HEK293 (cell line): ENCODE measurements around the gene TMEM14C.

Source experiments
- CTCF ChIA-PET: fragments of 350-600 bp; formaldehyde crosslinking; extraction: SDS; loops from one replicate; lab custom pipeline; 2021; ENCODE audit warnings: antibody characterized with exemption; lab: Yijun Ruan, JAX
- POLR2A ChIA-PET: fragments of 300-600 bp; formaldehyde crosslinking; extraction: SDS; loops from one replicate; lab custom pipeline; 2020; ENCODE audit warnings: antibody characterized with exemption, inconsistent platforms; lab: Yijun Ruan, JAX
- H3K27ac ChIP-seq: fragments of 200-500 bp; sonication (Bioruptor generic); 2 replicates; pipeline ENCODE4 v1.5.1; 2014; ENCODE audit warnings: low read depth, low read length, control low read depth, inconsistent platforms; ENCODE audit errors: extremely low read depth
- H3K36me3 ChIP-seq, 2 experiments: fragments of 200-500 bp in 1 of 2; sonication (Bioruptor generic) in 1 of 2; 1 replicate in 1 of 2; 2 replicates in 1 of 2; pipeline ENCODE4 v1.5.1; 2014 to 2017; ENCODE audit warnings: inconsistent platforms in 2 of 2, low read length in 2 of 2; ENCODE audit not compliant: control insufficient read depth in 2 of 2, insufficient read depth in 1 of 2
- H3K4me1 ChIP-seq: fragments of 200-500 bp; sonication (Bioruptor generic); 2 replicates; pipeline ENCODE4 v1.5.1; 2014; ENCODE audit warnings: mild to moderate bottlenecking, low read length, inconsistent platforms; ENCODE audit not compliant: control insufficient read depth, insufficient read depth
- H3K4me3 ChIP-seq: 2 replicates; pipeline ENCODE4 v1.5.1; 2011; ENCODE audit warnings: low read depth, mild to moderate bottlenecking, control low read depth, low read length, moderate library complexity
- H3K9me3 ChIP-seq: fragments of 200-500 bp; sonication (Bioruptor generic); 2 replicates; pipeline ENCODE4 v1.5.1; 2014; ENCODE audit warnings: low read depth, low read length, inconsistent platforms; ENCODE audit not compliant: control insufficient read depth, insufficient read depth
- CTCF ChIP-seq: fragments of 450-650 bp; formaldehyde crosslinking; IDR thresholded peaks from 2 replicates; pipeline ENCODE4 v1.5.1; 2016; ENCODE audit warnings: missing biosample characterization, missing genetic modification characterization
- RBAK ChIP-seq: fragments of 450-650 bp; formaldehyde crosslinking; IDR thresholded peaks from 2 replicates; pipeline ENCODE4 v1.5.1; 2016; ENCODE audit warnings: missing biosample characterization, missing genetic modification characterization
- SCRT1 ChIP-seq: fragments of 450-650 bp; formaldehyde crosslinking; IDR thresholded peaks from 2 replicates; pipeline ENCODE4 v1.5.1; 2016; ENCODE audit warnings: missing biosample characterization, missing genetic modification characterization, borderline replicate concordance
- WT1 ChIP-seq: fragments of 450-650 bp; formaldehyde crosslinking; IDR thresholded peaks from 2 replicates; pipeline ENCODE4 v1.5.1; 2016; ENCODE audit warnings: missing biosample characterization, missing genetic modification characterization
- ZFP37 ChIP-seq: fragments of 450-650 bp; formaldehyde crosslinking; IDR thresholded peaks from 2 replicates; pipeline ENCODE4 v1.5.1; 2016; ENCODE audit warnings: missing biosample characterization, missing genetic modification characterization
- ZFP69B ChIP-seq: fragments of 450-650 bp; formaldehyde crosslinking; IDR thresholded peaks from 2 replicates; pipeline ENCODE4 v1.5.1; 2016; ENCODE audit warnings: missing biosample characterization, missing genetic modification characterization
- ZIC2 ChIP-seq: fragments of 450-650 bp; formaldehyde crosslinking; IDR thresholded peaks from 2 replicates; pipeline ENCODE4 v1.5.1; 2016; ENCODE audit warnings: missing biosample characterization, missing genetic modification characterization
- ZNF121 ChIP-seq: fragments of 450-650 bp; formaldehyde crosslinking; IDR thresholded peaks from 2 replicates; pipeline ENCODE4 v1.5.1; 2016; ENCODE audit warnings: missing biosample characterization, missing genetic modification characterization
- ZNF155 ChIP-seq: fragments of 450-650 bp; formaldehyde crosslinking; IDR thresholded peaks from 2 replicates; pipeline ENCODE4 v1.5.1; 2016; ENCODE audit warnings: missing biosample characterization, missing genetic modification characterization
- ZNF157 ChIP-seq: fragments of 450-650 bp; formaldehyde crosslinking; IDR thresholded peaks from 2 replicates; pipeline ENCODE4 v1.5.1; 2016; ENCODE audit warnings: missing biosample characterization, missing genetic modification characterization
- ZNF211 ChIP-seq: fragments of 450-650 bp; formaldehyde crosslinking; IDR thresholded peaks from 2 replicates; pipeline ENCODE4 v1.5.1; 2016; ENCODE audit warnings: low read depth, missing biosample characterization, missing genetic modification characterization
- ZNF24 ChIP-seq: fragments of 450-650 bp; formaldehyde crosslinking; IDR thresholded peaks from 2 replicates; pipeline ENCODE4 v1.5.1; 2016; ENCODE audit warnings: missing biosample characterization, missing genetic modification characterization
- ZNF248 ChIP-seq: fragments of 450-650 bp; formaldehyde crosslinking; IDR thresholded peaks from 2 replicates; pipeline ENCODE4 v1.5.1; 2017; ENCODE audit warnings: missing biosample characterization, missing genetic modification characterization
- ZNF501 ChIP-seq: fragments of 450-650 bp; formaldehyde crosslinking; IDR thresholded peaks from 2 replicates; pipeline ENCODE4 v1.5.1; 2016; ENCODE audit warnings: missing biosample characterization, missing genetic modification characterization
- ZNF555 ChIP-seq: fragments of 450-650 bp; formaldehyde crosslinking; conservative IDR thresholded peaks from 2 replicates; pipeline ENCODE4 v1.5.1; 2017; ENCODE audit warnings: missing biosample characterization, mild to moderate bottlenecking, missing genetic modification characterization, inconsistent platforms
- ZNF560 ChIP-seq: fragments of 450-650 bp; formaldehyde crosslinking; IDR thresholded peaks from 2 replicates; pipeline ENCODE4 v1.5.1; 2017; ENCODE audit warnings: missing biosample characterization, missing genetic modification characterization, borderline replicate concordance
- ZNF571 ChIP-seq: fragments of 450-650 bp; formaldehyde crosslinking; IDR thresholded peaks from 2 replicates; pipeline ENCODE4 v1.5.0; 2017; ENCODE audit warnings: missing biosample characterization, missing genetic modification characterization
- ZNF585B ChIP-seq: fragments of 450-650 bp; formaldehyde crosslinking; IDR thresholded peaks from 2 replicates; pipeline ENCODE4 v1.5.1; 2016; ENCODE audit warnings: missing biosample characterization, missing genetic modification characterization
- ZNF664 ChIP-seq: fragments of 450-650 bp; formaldehyde crosslinking; IDR thresholded peaks from 2 replicates; pipeline ENCODE4 v1.5.1; 2016; ENCODE audit warnings: missing biosample characterization, missing genetic modification characterization
- ZNF776 ChIP-seq: fragments of 450-650 bp; formaldehyde crosslinking; IDR thresholded peaks from 2 replicates; pipeline ENCODE4 v1.5.0; 2017; ENCODE audit warnings: missing biosample characterization, missing genetic modification characterization, borderline replicate concordance
- ZNF792 ChIP-seq: fragments of 450-650 bp; formaldehyde crosslinking; IDR thresholded peaks from 2 replicates; pipeline ENCODE4 v1.5.1; 2016; ENCODE audit warnings: missing biosample characterization, missing genetic modification characterization
- ZNF830 ChIP-seq: fragments of 450-650 bp; IDR thresholded peaks from 2 replicates; pipeline ENCODE4 v1.5.0; 2018; ENCODE audit warnings: missing biosample characterization, missing genetic modification characterization, low read depth, mild to moderate bottlenecking, moderate library complexity
- ZNF837 ChIP-seq: fragments of 450-650 bp; formaldehyde crosslinking; IDR thresholded peaks from 2 replicates; pipeline ENCODE4 v1.5.1; 2016; ENCODE audit warnings: missing biosample characterization, missing genetic modification characterization
- ZSCAN16 ChIP-seq: fragments of 450-650 bp; formaldehyde crosslinking; IDR thresholded peaks from 2 replicates; pipeline ENCODE4 v1.5.1; 2016; ENCODE audit warnings: missing biosample characterization, missing genetic modification characterization

TMEM14C gene

GRCh38 chr6:10682355-10682988 lies 40.4 kb upstream of the TMEM14C start:
- Histone ChIP-seq H3K4me1 (no peaks in the 10 kb centered on the region), H3K27ac (no peak overlapping the region), H3K4me3 (no peak overlapping the region), H3K9me3 (no peaks in the 10 kb centered on the region), H3K36me3 (no peaks in the 10 kb centered on the region)
- CTCF ChIA-PET, result interaction anchor here (1.1 kb wide), 1 partner anchor 119 kb away, joined by 3 read pairs; no protein-coding TSS in a partner anchor
- POLR2A ChIA-PET, result no interaction called here
- TF ChIP-seq CTCF (no peak), ZNF121 (tag by site-specific recombination) (no peak), ZNF792 (tag by site-specific recombination) (no peak)

- Histone ChIP-seq H3K4me3 (no peak overlapping the region), H3K4me1 (no peaks in the 10 kb centered on the region), H3K36me3 (no peaks in the 10 kb centered on the region), H3K9me3 (no peaks in the 10 kb centered on the region), H3K27ac (no peak overlapping the region)
- no peak for TF ChIP-seq ZFP69B (tag by site-specific recombination)
- no peak for TF ChIP-seq ZNF664 (tag by site-specific recombination)
- TF ChIP-seq ZNF555 (tag by site-specific recombination), result no peak
- no peak for TF ChIP-seq ZNF837 (tag by site-specific recombination)
- no peak for TF ChIP-seq ZIC2
- TF ChIP-seq RBAK (tag by site-specific recombination), result no peak
- no peak for TF ChIP-seq ZNF157
- no peak for TF ChIP-seq ZNF24 (tag by site-specific recombination)
- TF ChIP-seq ZNF211 (tag by site-specific recombination), result no peak
- TF ChIP-seq ZNF248 (tag by site-specific recombination), result no peak
- TF ChIP-seq ZNF585B (tag by site-specific recombination), result no peak
- no peak for TF ChIP-seq WT1 (tag by site-specific recombination)
- ChIA-PET POLR2A (no interaction called here), CTCF (no interaction called here)
Measured at GRCh38 chr6:10684618-10685017, 38.3 kb upstream of the TMEM14C start.

GRCh38 chr6:10685092-10685915 lies 37.6 kb upstream of the TMEM14C start:
- no peak overlapping the region for H3K27ac ChIP-seq
- no peak overlapping the region for H3K4me3 ChIP-seq
- TF ChIP-seq ZSCAN16 (tag by site-specific recombination) (no peak), ZNF155 (no peak), ZNF571 (tag by site-specific recombination) (no peak), ZFP37 (tag by site-specific recombination) (no peak), ZNF560 (no peak), ZNF830 (no peak), SCRT1 (tag by site-specific recombination) (no peak), ZNF776 (tag by site-specific recombination) (no peak), ZNF501 (no peak)
- H3K36me3 ChIP-seq, result no peaks in the 10 kb centered on the region
- ChIA-PET CTCF (interaction anchor here (0.7 to 1.3 kb wide), 2 partner anchors 207 to 220 kb away, joined by 3 to 4 read pairs; no protein-coding TSS in a partner anchor), POLR2A (no interaction called here)
- no peaks in the 10 kb centered on the region for H3K4me1 ChIP-seq
- no peaks in the 10 kb centered on the region for H3K9me3 ChIP-seq
